GM12801 (cell line): ENCODE results near the gene NDUFAF5.

Experiments
- TF ChIP-seq, protein P1 (sequence below): IDR thresholded peaks from one replicate; pipeline ENCODE4 v1.5.1; 2011; ENCODE audit warnings: control low read depth; ENCODE audit not compliant: insufficient read length; ENCODE audit errors: extremely low read depth

NDUFAF5 gene

DNA sequence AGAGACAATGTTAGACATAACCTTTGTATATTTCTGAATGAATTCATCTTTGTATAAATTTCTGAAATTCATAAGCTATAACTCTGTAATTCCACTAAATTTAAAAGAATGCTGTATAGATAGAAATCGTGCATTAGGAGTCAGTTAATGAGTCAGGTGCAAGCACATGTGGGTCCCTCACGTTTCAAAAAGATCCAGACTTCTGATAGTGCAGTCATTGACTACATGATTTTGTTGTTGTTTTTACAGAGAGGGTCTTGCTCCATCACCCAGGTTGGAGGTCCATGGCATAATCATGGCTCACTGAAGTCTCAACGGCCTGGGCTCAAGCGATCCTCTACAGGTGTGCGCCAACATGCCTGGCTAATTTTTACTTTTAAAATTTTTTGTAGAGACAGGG is 14.7 kb upstream of the NDUFAF5 start:
- TF ChIP-seq, protein P1, sequence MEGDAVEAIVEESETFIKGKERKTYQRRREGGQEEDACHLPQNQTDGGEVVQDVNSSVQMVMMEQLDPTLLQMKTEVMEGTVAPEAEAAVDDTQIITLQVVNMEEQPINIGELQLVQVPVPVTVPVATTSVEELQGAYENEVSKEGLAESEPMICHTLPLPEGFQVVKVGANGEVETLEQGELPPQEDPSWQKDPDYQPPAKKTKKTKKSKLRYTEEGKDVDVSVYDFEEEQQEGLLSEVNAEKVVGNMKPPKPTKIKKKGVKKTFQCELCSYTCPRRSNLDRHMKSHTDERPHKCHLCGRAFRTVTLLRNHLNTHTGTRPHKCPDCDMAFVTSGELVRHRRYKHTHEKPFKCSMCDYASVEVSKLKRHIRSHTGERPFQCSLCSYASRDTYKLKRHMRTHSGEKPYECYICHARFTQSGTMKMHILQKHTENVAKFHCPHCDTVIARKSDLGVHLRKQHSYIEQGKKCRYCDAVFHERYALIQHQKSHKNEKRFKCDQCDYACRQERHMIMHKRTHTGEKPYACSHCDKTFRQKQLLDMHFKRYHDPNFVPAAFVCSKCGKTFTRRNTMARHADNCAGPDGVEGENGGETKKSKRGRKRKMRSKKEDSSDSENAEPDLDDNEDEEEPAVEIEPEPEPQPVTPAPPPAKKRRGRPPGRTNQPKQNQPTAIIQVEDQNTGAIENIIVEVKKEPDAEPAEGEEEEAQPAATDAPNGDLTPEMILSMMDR, result no peak

DNA sequence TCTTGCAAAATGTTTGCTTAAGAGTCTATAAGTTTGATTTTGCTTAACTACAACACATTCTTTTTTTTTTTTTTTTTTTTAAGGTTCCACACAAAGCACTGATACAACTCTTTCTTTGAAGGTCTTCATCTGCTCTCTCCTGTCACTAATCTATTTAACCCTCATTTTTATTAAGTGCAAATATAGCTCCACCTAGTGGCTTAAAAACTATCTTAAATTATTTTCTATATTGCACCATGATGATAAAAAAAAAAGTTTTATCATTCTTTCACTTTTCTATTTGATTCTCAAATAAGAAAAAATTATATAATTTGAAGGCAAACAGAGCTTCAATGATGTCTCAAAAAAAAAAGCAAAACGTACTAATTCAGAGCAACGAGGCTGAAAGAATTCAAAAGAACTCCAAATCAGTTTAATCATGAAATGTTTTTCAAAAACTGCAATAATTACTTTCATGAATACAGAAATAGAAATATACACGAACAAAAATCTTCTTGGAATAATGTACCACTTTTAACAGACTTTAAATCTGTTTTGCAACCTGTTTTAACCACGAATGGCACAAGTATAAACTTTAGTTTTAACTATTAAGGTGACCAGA is 12.9 kb upstream of the NDUFAF5 start:
- TF ChIP-seq, protein P1, result no peak

- TF ChIP-seq, protein P1, result no peak
Measured at GRCh38 chr20:13772529-13772928, 12.3 kb upstream of the NDUFAF5 start.

DNA sequence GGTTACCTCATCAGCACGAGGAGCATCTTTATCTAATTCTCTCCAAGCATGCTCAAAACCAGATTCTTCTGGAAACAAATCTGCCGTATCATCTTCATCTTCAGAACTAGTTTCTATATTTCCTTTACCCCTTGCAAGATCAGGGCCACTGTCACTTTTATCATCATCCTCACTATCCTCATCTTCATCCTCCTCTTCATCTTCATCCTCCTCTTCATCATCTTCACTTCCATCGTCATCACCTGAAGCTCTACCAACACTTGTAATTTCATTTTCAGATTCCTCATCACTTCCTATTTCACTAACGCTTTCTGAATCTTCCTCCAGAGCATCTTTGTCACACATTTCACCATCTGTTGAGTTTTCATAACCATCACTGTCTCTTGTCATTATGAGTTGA is 9.0 kb upstream of the NDUFAF5 start:
- TF ChIP-seq, protein P1, result no peak

- TF ChIP-seq, protein P1, result no peak
Measured at GRCh38 chr20:13777171-13777601, 7.6 kb upstream of the NDUFAF5 start.

- TF ChIP-seq, protein P1, result no peak
Measured at GRCh38 chr20:13778827-13779226, 6.0 kb upstream of the NDUFAF5 start.

DNA sequence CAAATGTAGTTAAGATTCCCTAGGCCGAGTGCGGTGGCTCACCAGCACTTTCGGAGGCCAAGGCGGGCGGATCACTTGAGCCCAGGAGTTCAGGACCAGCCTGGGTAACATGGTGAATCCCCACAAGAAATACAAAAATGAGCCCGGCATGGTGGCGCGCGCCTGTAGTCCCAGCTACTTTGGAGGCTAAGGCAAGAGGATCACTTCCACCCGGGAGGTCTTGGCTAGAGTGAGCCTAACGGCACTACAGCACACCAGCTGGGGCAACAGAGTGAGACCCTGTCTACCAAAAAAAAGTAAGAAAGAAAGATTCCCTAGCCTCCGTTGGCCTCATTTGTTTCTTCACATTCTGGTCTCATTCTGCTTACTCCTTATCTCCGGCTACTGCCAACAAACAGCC is 1.3 kb upstream of the NDUFAF5 start:
- TF ChIP-seq, protein P1, result no peak
